GM04504 (cell line): ENCODE results near the gene DCK.
"Not testable (repeated sequence)": the region's sequence is repeated elsewhere in the genome, so short reads cannot be mapped to it uniquely, and the experiment has no call there.

ENCODE experiments used
- DNase-seq: peaks from one replicate; pipeline ENCODE4 v3.0.0-alpha.2; 2012; ENCODE audit warnings: low read depth

The DCK gene

GRCh38 chr4:71001363-71001762 is 7.9 kb downstream of the DCK start:
- not testable (repeated sequence) for DNase-seq

DNA sequence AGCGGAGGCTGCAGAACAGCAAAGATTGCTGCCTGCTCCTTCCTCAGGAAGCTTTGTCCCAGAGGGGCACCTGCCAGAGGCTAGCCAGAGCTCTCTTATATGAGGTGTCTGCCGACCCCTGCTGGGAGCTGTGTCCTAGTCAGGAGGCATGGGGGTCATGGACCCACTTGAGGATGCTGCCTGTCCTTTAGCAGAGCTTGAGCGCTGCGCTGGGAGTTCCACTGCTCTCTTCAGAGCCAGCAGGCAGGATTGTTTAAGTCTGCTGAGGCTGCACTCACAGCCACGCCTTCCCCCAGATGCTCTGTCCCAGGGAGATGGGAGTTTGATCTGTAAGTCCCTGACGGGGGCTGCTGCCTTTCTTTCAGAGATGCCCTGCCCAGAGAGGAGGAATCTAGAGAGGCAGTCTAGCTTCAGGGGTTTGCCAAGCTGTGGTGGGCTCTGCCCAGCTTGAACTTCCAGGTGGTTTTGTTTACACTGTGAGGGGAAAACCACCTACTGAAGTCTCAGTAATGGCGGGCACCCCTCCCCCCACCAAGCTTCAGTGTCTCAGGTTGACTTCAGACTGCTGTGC is 10.9 kb downstream of the DCK start:
- DNase-seq: no peak

- DNase-seq: not testable (repeated sequence)
Measured at GRCh38 chr4:71005025-71005424, 11.6 kb downstream of the DCK start.

DNA sequence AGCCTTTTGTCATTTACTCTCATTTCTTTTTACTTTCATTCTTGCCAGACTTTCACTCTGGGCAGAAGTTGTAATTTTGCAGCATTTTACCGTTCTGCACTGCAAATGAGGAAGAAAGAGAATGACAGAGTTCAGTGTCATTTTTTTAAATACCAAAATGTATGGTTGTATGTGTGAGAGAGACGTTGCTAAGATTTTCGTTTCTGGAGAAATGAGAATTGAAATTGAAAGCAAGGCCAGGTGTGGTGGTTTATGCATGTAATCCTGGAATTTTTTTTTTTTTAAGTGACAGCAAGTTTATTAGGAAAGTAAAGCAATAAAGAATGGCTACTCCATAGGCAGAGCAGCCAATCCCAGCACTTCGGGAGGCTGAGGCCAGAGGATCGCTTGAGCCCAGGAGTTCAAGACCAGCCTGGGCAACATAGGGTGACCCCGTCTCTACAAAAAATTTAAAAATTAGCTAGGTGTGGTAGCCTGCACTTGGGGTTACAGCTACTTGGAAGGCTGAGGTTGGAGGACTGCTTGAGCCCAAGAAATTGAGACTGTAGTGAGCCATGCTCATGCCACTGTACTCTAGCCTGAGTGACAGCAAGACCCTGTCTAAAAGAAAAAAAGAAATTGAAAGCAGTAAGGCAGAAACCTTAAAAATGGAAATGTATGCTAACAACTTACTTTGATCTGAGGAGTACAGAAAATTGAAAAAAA is 12.9 kb downstream of the DCK start:
- DNase-seq: no peak

- DNase-seq: no peak
Measured at GRCh38 chr4:71008196-71008595, 14.7 kb downstream of the DCK start.

GRCh38 chr4:71009086-71009485 is 15.6 kb downstream of the DCK start:
- DNase-seq: no peak

DNA sequence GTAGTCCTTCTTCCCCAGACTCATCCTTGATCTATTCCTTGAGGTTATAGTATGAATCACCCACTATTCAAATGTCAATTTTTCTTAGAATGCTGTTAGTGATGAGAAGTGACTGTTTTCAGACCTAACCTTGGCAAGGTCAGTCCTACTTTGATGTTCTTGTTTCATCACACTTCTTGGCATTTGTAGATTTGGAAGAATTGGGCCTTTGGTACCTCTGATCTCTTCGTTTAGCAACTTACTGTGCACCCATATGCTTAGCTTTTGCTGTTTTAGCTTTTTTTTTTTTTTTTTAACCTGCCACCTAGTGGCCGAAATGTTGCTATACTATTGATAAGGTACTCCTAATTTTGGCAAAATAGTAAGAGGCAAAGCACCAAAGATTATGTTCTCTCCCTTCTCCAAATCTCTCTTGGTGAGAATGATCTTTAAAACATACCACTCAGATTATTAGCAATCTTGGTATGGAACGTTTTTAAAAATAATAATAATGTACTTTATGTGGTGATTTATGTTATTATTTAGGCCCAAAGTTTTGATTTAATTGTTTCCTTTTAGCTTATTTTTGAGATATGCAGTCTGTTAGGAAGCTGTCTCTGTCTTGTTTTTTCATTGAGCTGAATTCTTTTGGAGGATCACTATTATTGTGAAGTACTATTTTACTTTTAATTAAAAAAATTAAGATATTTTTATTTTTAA is 16.6 kb downstream of the DCK start:
- DNase-seq: peak; percentile 19

- DNase-seq: no peak
Measured at GRCh38 chr4:71011451-71011850, 18.0 kb downstream of the DCK start.

DNA sequence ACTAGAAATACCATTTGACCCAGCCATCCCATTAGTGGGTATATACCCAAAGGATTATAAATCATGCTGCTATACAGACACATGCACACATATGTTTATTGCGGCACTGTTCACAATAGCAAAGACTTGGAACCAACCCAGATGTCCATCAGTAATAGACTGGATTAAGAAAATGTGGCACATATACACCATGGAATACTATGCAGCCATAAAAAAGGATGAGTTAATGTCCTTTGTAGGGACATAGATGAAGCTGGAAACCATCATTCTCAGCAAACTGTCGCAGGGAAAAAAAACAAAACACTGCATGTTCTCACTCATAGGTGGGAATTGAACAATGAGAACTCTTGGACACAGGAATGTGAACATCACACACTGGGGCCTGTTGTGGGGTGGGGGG is 23.9 kb downstream of the DCK start:
- not testable (repeated sequence) for DNase-seq

GRCh38 chr4:71020611-71021010 is 27.2 kb downstream of the DCK start:
- no peak for DNase-seq

DNA sequence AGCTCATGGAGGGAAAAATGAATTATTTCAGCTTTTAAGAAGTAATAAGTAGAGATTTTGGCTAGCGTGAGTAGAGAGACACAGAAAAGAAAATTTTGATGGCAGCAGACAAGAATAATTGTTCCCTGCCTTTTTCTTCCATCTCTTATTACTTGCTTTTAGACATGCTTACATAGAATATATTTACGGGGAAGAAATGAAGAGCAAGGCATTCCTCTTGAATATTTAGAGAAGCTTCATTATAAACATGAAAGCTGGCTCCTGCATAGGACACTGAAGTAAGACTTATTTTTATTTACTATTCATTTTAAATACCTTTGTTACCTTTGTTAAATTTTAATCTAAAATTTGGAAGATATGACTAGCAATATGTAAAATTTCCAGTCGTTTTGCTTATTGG is 32.2 kb downstream of the DCK start:
- DNase-seq: no peak

DNA sequence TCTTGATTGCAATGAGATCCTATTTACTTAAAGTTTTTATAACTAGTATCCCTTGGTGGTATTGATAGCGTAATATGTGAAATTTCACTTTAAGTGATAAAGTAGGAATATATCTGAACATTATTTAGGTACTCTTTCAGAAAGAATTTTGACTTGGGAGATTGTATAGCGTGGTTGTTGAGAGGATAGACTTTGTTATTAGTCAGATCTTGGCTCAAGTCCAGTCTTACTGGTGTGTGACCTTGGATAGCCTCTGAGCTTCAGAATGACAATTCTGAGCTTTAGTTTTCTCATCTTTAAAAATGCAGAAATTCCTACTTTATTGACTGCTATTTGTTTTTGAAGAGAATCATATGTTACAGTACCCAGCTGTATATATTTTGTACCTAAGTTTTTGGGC is 32.6 kb downstream of the DCK start:
- DNase-seq: peak; percentile 76

GRCh38 chr4:71027611-71028010 is 34.2 kb downstream of the DCK start:
- no peak for DNase-seq

GRCh38 chr4:71029504-71029903 is 36.1 kb downstream of the DCK start:
- no peak for DNase-seq

GRCh38 chr4:71032106-71032505 is 38.7 kb downstream of the DCK start:
- peak; percentile 51 for DNase-seq

GRCh38 chr4:71045256-71045655 is 51.8 kb downstream of the DCK start:
- no peak for DNase-seq

- DNase-seq: no peak
Measured at GRCh38 chr4:71049395-71049794, 55.9 kb downstream of the DCK start.

GRCh38 chr4:71050809-71051208 is 57.4 kb downstream of the DCK start:
- no peak for DNase-seq

- no peak for DNase-seq
Measured at GRCh38 chr4:71052034-71052433, 58.6 kb downstream of the DCK start.

DNA sequence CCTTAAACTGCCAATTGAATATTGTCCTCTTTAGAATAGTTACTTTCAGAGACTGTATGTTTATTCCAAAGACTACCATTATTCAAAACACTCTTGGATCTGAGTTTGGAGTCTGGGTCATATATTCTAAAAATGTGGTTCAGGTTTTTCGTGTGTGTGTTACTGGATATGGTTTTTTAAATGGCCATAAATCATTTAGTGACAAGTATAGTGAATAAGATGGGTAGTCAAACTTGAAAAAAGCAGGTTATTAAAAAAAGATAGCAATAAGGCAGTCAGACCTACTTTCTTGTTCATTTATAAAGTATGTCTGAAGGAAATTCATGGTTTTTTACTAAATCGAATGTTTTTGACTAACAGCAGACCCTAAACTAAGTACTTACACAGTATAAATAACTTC is 59.3 kb downstream of the DCK start:
- no peak for DNase-seq

DNA sequence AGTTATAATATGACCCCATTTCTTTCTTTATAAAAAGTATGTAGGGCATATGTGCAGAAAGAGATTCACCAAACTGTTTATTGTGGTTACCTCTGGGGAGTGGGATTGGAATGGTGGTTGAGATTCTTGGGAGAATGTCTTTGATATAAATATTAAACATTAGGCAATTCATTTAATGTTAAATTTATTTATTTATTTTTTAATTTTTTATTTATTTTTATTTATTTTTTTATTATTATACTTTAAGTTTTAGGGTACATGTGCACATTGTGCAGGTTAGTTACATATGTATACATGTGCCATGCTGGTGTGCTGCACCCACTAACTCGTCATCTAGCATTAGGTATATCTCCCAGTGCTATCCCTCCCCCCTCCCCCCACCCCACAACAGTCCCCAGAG is 60.2 kb downstream of the DCK start:
- not testable (repeated sequence) for DNase-seq

DNA sequence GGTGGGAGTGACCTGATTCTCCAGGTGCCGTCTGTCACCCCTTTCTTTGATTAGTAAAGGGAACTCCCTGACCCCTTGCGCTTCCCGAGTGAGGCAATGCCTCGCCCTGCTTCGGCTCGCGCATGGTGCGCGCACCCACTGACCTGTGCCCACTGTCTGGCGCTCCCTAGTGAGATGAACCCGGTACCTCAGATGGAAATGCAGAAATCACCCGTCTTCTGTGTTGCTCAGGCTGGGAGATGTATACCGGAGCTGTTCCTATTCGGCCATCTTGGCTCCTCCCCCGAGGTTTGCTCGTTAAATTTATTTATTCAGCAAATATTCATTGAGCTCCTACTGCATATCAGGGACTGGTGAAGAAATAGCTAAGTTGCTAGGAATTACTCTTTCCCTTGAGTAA is 66.1 kb downstream of the DCK start:
- not testable (repeated sequence) for DNase-seq

DNA sequence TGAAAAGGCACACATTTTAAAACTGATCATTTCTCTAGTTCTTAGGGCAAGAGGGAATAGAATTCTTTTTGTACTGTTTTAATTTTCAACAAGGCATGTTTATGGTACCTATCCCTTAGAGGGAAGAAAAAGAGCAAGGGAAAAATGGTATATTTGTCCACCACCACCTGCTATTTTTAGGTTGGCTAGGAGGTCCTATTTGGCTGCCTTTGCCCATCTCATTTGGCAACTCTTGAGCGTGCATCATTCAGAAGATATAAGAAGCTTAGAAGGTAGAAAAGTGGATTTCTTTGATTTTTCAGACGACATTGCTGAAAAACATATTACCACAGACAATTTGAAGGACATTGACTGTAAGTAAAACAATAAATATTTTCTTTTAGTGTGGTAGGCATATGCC is 69.0 kb downstream of the DCK start:
- no peak for DNase-seq

GRCh38 chr4:71063711-71064110 is 70.3 kb downstream of the DCK start:
- no peak for DNase-seq
